Activated B cell treated with CpG ODN at 0.5 μM for 24 hours (primary cell): ENCODE measurements around the gene PRPF38A. TPM values are rescaled to one million over a fixed set of nuclear protein-coding genes. Genes with fewer than 3 reads are reported as not detected.

Source experiments
- ATAC-seq: fragments of 200-7000 bp; cut with Tn5 transposase; one replicate; pipeline ENCODE4 v1.10.0; 2021; ENCODE audit warnings: low read depth, mild to moderate bottlenecking, moderate library complexity
- CTCF ChIA-PET: fragments of 350-600 bp; sonication (Branson Sonifier 250); formaldehyde crosslinking; loops from one replicate; lab custom pipeline; 2021; ENCODE audit warnings: antibody characterized with exemption; lab: Charles Lee
- POLR2A ChIA-PET: fragments of 350-600 bp; sonication (Branson Sonifier 250); formaldehyde crosslinking; loops from one replicate; lab custom pipeline; 2021; ENCODE audit warnings: antibody characterized with exemption; lab: Charles Lee
- DNase-seq: peaks from one replicate; pipeline ENCODE4 v3.0.0; 2022
- H3K27ac Mint-ChIP-seq: one replicate; pipeline ENCODE4 v1.8.0; 2020; ENCODE audit warnings: mixed read lengths
- H3K27me3 Mint-ChIP-seq: one replicate; pipeline ENCODE4 v1.8.0; 2021; ENCODE audit warnings: mixed read lengths
- H3K36me3 Mint-ChIP-seq: one replicate; pipeline ENCODE4 v1.8.0; 2021; ENCODE audit warnings: low read depth, mixed read lengths
- H3K4me1 Mint-ChIP-seq: one replicate; pipeline ENCODE4 v1.8.0; 2021; ENCODE audit warnings: mixed read lengths
- H3K4me3 Mint-ChIP-seq: one replicate; pipeline ENCODE4 v1.8.0; 2020; ENCODE audit warnings: mild to moderate bottlenecking, mixed read lengths
- H3K9me3 Mint-ChIP-seq: one replicate; pipeline ENCODE4 v1.8.0; 2020; ENCODE audit warnings: mixed read lengths
- intact Hi-C: fragments of 100-400 bp; cut with micrococcal nuclease; formaldehyde crosslinking; loops from one replicate; pipeline ENCODE4 v1.15.1; 2024
- total RNA-seq: library from RNA; stranded (reverse); gene quantifications from 2 replicates; pipeline ENCODE4 v1.2.3, GENCODE V29; 2022
- TF ChIP-seq, protein P1 (sequence below): fragments of 200-600 bp; IDR thresholded peaks from one replicate; pipeline ENCODE4 v1.8.0; 2022; ENCODE audit warnings: antibody characterized with exemption, mild to moderate bottlenecking

Gene PRPF38A
- total RNA-seq, 1 donor from 2014 or later: 78.4 TPM

DNA sequence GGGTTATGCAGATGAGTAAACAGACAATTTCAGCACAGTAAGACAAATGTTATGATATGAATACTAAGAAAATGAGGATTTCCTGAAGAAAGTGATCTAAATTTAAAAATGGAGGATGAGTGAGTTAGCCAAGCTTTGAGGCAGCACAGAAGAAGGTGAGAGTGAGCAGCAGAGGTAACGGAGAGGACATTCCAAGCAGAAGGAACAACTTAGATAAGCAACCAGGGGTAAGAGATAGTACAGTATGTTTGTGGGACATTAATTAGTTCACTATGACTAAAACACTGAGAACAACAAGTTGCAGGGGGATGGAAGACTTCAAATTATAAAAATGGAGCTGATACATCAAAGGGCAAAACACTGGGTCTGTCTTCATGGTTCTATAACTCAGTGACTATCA, 22.8 kb downstream of the PRPF38A start:
- ChIA-PET CTCF (no interaction called here), POLR2A (no interaction called here)
- Mint-ChIP-seq H3K4me1 (peaks cover 14% of the 10 kb centered on the region), H3K4me3 (no peak overlapping the region), H3K9me3 (no peaks in the 10 kb centered on the region), H3K27ac (no peak overlapping the region), H3K27me3 (no peaks in the 10 kb centered on the region), H3K36me3 (peaks cover 66% of the 10 kb centered on the region)
- intact Hi-C loops: no loop called here
- ATAC-seq (no peak), DNase-seq (no peak)
- TF ChIP-seq, protein P1, sequence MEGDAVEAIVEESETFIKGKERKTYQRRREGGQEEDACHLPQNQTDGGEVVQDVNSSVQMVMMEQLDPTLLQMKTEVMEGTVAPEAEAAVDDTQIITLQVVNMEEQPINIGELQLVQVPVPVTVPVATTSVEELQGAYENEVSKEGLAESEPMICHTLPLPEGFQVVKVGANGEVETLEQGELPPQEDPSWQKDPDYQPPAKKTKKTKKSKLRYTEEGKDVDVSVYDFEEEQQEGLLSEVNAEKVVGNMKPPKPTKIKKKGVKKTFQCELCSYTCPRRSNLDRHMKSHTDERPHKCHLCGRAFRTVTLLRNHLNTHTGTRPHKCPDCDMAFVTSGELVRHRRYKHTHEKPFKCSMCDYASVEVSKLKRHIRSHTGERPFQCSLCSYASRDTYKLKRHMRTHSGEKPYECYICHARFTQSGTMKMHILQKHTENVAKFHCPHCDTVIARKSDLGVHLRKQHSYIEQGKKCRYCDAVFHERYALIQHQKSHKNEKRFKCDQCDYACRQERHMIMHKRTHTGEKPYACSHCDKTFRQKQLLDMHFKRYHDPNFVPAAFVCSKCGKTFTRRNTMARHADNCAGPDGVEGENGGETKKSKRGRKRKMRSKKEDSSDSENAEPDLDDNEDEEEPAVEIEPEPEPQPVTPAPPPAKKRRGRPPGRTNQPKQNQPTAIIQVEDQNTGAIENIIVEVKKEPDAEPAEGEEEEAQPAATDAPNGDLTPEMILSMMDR: no peak

DNA sequence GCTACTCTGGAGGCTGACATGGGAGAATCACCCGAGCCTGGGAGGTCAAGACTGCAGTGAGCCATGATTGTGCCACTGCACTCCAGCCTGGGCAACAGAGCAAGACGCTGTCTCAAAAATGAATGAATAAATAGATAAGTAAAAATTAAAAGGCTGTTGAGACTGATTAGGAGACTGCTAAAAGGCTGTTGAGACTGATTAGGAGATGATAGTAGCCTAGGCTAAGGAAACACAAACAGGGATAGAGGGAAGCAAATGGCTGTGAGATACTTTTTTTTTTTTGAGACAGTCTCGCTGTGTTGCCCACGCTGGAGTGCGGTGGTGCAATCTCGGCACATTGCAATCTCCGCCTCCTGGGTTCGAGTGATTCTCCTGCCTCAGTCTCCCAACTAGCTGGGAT, 28.4 kb downstream of the PRPF38A start:
- ATAC-seq (no peak), DNase-seq (no peak)
- intact Hi-C loops: no loop called here
- POLR2A ChIA-PET: no interaction called here
- Mint-ChIP-seq H3K27me3 (no peaks in the 10 kb centered on the region), H3K4me3 (no peak overlapping the region), H3K4me1 (no peaks in the 10 kb centered on the region), H3K27ac (no peak overlapping the region), H3K9me3 (no peaks in the 10 kb centered on the region), H3K36me3 (peaks cover 72% of the 10 kb centered on the region)
- TF ChIP-seq, protein P1: no peak
- CTCF ChIA-PET: no interaction called here

DNA sequence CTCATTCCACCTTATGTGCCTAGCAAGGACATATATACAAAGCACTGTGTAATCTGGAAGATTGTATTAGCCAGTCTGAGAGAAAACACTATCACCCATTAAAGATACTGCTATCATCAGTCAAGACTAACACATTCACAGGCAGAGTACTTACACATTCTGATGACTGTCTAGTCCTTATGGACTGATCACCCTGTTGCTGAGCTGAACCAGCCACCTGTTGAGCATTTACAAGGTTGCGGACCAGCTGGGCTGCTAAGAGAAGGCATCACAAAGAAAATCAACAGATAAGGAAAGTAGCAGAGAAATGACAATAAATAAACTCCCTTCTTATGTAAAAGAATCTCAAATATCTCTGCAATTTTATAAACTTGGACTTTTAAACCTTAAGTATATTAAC, 30.8 kb downstream of the PRPF38A start:
- DNase-seq: no peak
- ChIA-PET POLR2A (no interaction called here), CTCF (no interaction called here)
- Mint-ChIP-seq H3K9me3 (no peaks in the 10 kb centered on the region), H3K4me1 (no peaks in the 10 kb centered on the region), H3K36me3 (peaks cover 81% of the 10 kb centered on the region), H3K27ac (no peak overlapping the region), H3K4me3 (no peak overlapping the region), H3K27me3 (no peaks in the 10 kb centered on the region)
- no peak for ATAC-seq
- TF ChIP-seq, protein P1: no peak
- intact Hi-C loops: no loop called here

DNA sequence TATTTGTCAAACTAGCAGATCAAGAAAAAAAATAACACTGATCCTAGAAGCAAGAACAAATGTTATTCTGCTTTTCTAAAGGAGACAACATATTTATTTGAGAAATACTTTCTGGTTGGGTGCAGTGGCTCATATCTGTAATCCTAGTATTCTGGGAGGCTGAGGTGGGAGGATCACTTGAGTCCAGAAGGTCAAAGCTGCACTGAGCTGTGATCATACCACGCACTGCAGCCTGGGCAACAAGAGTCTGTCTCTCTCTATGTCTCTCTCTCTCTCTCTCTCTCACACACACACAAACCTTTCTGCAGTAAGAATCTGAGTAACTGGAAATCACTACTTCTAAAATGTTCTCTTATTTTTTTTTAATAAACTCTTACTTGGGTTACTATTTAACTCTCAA, 31.2 kb downstream of the PRPF38A start:
- ChIA-PET POLR2A (no interaction called here), CTCF (no interaction called here)
- intact Hi-C loops: no loop called here
- TF ChIP-seq, protein P1: no peak
- ATAC-seq: no peak
- no peak overlapping the region for H3K27ac Mint-ChIP-seq
- H3K4me3 Mint-ChIP-seq: no peak overlapping the region
- no peak for DNase-seq
- peaks cover 81% of the 10 kb centered on the region for H3K36me3 Mint-ChIP-seq
- H3K27me3 Mint-ChIP-seq: no peaks in the 10 kb centered on the region
- no peaks in the 10 kb centered on the region for H3K4me1 Mint-ChIP-seq
- H3K9me3 Mint-ChIP-seq: no peaks in the 10 kb centered on the region

DNA sequence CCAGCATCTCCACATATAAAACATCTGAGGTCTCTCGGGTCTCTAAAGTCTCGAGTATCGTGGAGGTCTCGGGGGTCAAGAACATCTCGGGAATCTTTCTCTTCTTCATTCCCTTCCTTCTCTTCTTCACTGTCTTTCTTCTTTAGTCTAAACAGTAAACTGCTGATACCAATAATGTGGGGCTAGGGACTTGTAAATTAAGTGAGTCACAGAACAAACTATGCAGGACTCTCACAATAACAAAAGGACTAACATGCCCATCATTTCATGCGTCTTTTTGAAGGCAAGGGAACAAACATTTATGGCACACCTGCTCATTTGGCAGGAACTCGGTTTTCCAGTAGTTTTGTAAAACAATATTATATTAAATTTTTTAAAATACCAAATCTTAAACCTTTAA, 32.4 kb downstream of the PRPF38A start:
- intact Hi-C loops: no loop called here
- Mint-ChIP-seq H3K9me3 (no peaks in the 10 kb centered on the region), H3K4me3 (no peak overlapping the region), H3K36me3 (peaks cover 77% of the 10 kb centered on the region), H3K4me1 (no peaks in the 10 kb centered on the region), H3K27me3 (no peaks in the 10 kb centered on the region), H3K27ac (no peak overlapping the region)
- ChIA-PET POLR2A (no interaction called here), CTCF (no interaction called here)
- TF ChIP-seq, protein P1: no peak
- DNase-seq: no peak
- ATAC-seq: no peak
